Thyroid gland (tissue), 4 donors: ENCODE results near the gene ADAMTS2. TPM values are rescaled to one million over a fixed set of nuclear protein-coding genes. Genes with fewer than 3 reads are reported as not detected.

ENCODE experiments used
- DNase-seq, 2 donors: peaks; one replicate each; pipeline ENCODE4 v3.0.0-alpha.2; 2019
- H3K27ac ChIP-seq, 3 donors: fragments of 200-600 bp; sonication (generic); 1 replicate in 2 of 3; 2 replicates in 1 of 3; pipeline ENCODE4 v1.5.1; 2016 to 2019; ENCODE audit warnings: mild to moderate bottlenecking in 1 of 3, moderate library complexity in 1 of 3
- H3K27me3 ChIP-seq: fragments of 200-600 bp; sonication (generic); one replicate; pipeline ENCODE4 v1.5.1; 2019
- H3K36me3 ChIP-seq, 2 donors: fragments of 200-600 bp; sonication (generic); one replicate each; pipeline ENCODE4 v1.5.1; 2016 to 2019
- H3K4me1 ChIP-seq, 2 donors: fragments of 200-600 bp; sonication (generic); one replicate each; pipeline ENCODE4 v1.5.1; 2017 to 2019
- H3K4me3 ChIP-seq, 3 donors: fragments of 200-600 bp; sonication (generic); replicated peaks in 1 of 3; 1 replicate in 2 of 3; 2 replicates in 1 of 3; pipeline ENCODE4 v1.5.1; 2016; ENCODE audit warnings: mild to moderate bottlenecking in 1 of 3
- H3K9me3 ChIP-seq: fragments of 200-600 bp; sonication (generic); one replicate; pipeline ENCODE4 v1.5.1; 2017
- POLR2A ChIP-seq, 2 donors: fragments of 450-650 bp; IDR thresholded peaks; one replicate each; pipeline ENCODE4 v1.6.1; 2017; ENCODE audit warnings: antibody characterized with exemption in 2 of 2, mild to moderate bottlenecking in 2 of 2, moderate library complexity in 1 of 2
- WGBS, 2 donors: methylation state at CpG; one replicate each; pipeline ENCODE4 v1.1.5; 2017; 5-methylcytosine and 5-hydroxymethylcytosine counted together
- intact Hi-C: fragments of 100-400 bp; cut with DNase I; formaldehyde crosslinking; loops from one replicate; pipeline ENCODE4 v1.15.1; 2023
- total RNA-seq, 4 donors: library from RNA; depleted of rRNA; stranded (reverse); fragments of >200 nt; gene quantifications; one replicate each; pipeline ENCODE4 v1.2.3, GENCODE V29; 2016
- TF ChIP-seq, protein P1 (sequence below), 6 experiments: fragments of 200-600 bp in 3 of 6; fragments of 450-650 bp in 3 of 6; sonication (generic) in 3 of 6; IDR thresholded peaks; one replicate each; pipeline ENCODE4 v1.5.1; 2016 to 2019; ENCODE audit warnings: antibody characterized with exemption in 6 of 6, mild to moderate bottlenecking in 2 of 6, inconsistent platforms in 1 of 6, moderate library complexity in 1 of 6

Gene ADAMTS2
- total RNA-seq, 4 donors from 2014 or later = 3.5 to 16.2 (median 7.3) TPM

GRCh38 chr5:179120951-179121666 lies 224.2 kb downstream of the ADAMTS2 start:
- intact Hi-C loops = no loop called here
- no peak for DNase-seq
- 82 to 94% methylated on average over 64 to 71 of the region's 75 CpGs for WGBS, 2 donors
- no peak overlapping the region for H3K27ac ChIP-seq
- no peaks in the 10 kb centered on the region for H3K9me3 ChIP-seq
- no peaks in the 10 kb centered on the region for H3K27me3 ChIP-seq
- no peaks in the 10 kb centered on the region for H3K4me1 ChIP-seq
- H3K36me3 ChIP-seq = no peaks in the 10 kb centered on the region
- no peak overlapping the region for H3K4me3 ChIP-seq
- no peak for TF ChIP-seq POLR2A (IDR thresholded peaks at IDR 0.05)
- TF ChIP-seq, protein P1, sequence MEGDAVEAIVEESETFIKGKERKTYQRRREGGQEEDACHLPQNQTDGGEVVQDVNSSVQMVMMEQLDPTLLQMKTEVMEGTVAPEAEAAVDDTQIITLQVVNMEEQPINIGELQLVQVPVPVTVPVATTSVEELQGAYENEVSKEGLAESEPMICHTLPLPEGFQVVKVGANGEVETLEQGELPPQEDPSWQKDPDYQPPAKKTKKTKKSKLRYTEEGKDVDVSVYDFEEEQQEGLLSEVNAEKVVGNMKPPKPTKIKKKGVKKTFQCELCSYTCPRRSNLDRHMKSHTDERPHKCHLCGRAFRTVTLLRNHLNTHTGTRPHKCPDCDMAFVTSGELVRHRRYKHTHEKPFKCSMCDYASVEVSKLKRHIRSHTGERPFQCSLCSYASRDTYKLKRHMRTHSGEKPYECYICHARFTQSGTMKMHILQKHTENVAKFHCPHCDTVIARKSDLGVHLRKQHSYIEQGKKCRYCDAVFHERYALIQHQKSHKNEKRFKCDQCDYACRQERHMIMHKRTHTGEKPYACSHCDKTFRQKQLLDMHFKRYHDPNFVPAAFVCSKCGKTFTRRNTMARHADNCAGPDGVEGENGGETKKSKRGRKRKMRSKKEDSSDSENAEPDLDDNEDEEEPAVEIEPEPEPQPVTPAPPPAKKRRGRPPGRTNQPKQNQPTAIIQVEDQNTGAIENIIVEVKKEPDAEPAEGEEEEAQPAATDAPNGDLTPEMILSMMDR (IDR thresholded peaks at IDR 0.05) = no peak

DNA sequence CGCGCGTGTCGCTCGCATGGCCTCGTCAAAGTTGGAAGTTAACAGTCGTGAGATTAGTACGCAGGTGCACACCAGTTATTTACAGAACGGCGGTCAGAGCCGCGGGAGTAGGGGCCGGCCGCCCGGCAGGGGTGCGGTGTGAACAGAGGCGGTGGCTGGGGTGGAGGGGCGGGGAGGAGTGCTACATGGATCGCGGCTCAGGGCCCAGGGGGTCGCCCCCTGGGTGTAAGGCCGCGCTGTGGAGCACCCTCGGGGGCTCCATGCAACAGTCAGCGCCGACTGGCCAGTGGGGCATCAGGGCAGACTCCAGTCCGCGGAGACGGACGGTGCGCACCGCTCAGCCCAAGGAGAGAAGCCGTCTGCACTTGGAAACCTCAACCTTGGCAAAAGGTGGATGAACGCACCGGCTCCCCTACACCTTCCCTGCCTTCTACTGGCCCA lies 224.8 kb downstream of the ADAMTS2 start:
- DNase-seq = no peak
- intact Hi-C loops = no loop called here
- H3K9me3 ChIP-seq = no peaks in the 10 kb centered on the region
- no peak overlapping the region for H3K4me3 ChIP-seq
- 96% methylated on average over 29 to 35 of the region's 35 CpGs for WGBS, 2 donors
- TF ChIP-seq POLR2A (IDR thresholded peaks at IDR 0.05) = no peak
- TF ChIP-seq, protein P1 (IDR thresholded peaks at IDR 0.05) = no peak
- H3K36me3 ChIP-seq = no peaks in the 10 kb centered on the region
- no peak overlapping the region for H3K27ac ChIP-seq
- no peaks in the 10 kb centered on the region for H3K27me3 ChIP-seq
- no peaks in the 10 kb centered on the region for H3K4me1 ChIP-seq

DNA sequence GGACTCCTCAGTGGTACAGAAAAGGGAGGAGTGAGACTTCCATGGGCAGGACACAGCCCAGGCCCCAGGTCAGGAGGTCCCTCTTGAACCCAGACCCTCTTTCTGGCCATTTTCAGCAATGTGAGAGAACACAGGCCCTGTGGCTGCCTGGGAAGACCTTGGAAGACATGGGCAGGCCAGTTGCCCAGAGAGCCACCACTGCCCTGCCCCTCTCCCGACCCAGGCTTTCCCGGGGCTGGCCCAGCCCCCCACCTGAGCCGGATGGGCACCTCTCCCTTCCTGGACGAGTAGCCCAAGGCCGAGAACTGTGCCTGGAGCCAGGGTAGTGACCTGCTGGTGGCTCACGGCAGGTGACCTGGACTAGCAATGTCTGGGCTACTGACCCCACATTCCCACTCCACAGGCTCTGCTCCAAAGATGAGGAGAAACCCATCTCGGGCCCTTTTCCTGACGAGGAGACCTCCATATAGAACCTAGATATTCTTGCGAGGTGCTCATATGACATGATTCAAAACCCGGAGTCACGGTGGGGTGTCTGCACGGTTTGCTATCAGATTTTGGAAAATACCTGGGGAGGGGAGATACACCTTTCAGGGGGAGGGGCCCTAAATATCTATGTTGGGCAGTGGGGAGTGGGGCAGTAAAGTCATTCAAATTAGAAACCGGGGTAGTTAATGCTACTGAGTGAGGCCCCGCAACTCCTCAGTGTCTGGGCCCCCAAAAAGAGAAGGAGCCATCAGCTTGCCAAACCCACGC lies 225.7 kb downstream of the ADAMTS2 start:
- H3K9me3 ChIP-seq = no peaks in the 10 kb centered on the region

GRCh38 chr5:179118756-179119414 lies 226.4 kb downstream of the ADAMTS2 start:
- no peaks in the 10 kb centered on the region for H3K9me3 ChIP-seq
- no peak overlapping the region for H3K27ac ChIP-seq
- TF ChIP-seq, protein P1 (IDR thresholded peaks at IDR 0.05) = no peak
- TF ChIP-seq POLR2A (IDR thresholded peaks at IDR 0.05) = no peak
- no peaks in the 10 kb centered on the region for H3K27me3 ChIP-seq
- DNase-seq = no peak
- H3K4me3 ChIP-seq = no peak overlapping the region
- intact Hi-C loops = no loop called here
- no peaks in the 10 kb centered on the region for H3K36me3 ChIP-seq
- H3K4me1 ChIP-seq = no peaks in the 10 kb centered on the region
- 88 to 95% methylated on average over 10 of the region's 10 CpGs for WGBS, 2 donors

More for the DNA sequence above, 225.7 kb downstream of the ADAMTS2 start:
- DNase-seq = no peak
- Histone ChIP-seq H3K27ac (no peak overlapping the region), H3K4me3 (no peak overlapping the region), H3K4me1 (no peaks in the 10 kb centered on the region), H3K36me3 (no peaks in the 10 kb centered on the region), H3K27me3 (no peaks in the 10 kb centered on the region)
- 94 to 96% methylated on average over 9 to 11 of the region's 15 CpGs for WGBS, 2 donors
- intact Hi-C loops = no loop called here
- no peak for TF ChIP-seq POLR2A (IDR thresholded peaks at IDR 0.05)
- TF ChIP-seq, protein P1 (IDR thresholded peaks at IDR 0.05) = no peak
